ENCODE measurements around the gene HTT. TPM values are rescaled to one million over a fixed set of nuclear protein-coding genes. Genes with fewer than 3 reads are reported as not detected.
"Not testable (repeated sequence)": the region's sequence is repeated elsewhere in the genome, so short reads cannot be mapped to it uniquely, and the experiment has no call there.

Gene HTT
- total RNA-seq, 6 experiments from 2014 or later = 25.5 to 37.8 (median 30.3) TPM

DNA sequence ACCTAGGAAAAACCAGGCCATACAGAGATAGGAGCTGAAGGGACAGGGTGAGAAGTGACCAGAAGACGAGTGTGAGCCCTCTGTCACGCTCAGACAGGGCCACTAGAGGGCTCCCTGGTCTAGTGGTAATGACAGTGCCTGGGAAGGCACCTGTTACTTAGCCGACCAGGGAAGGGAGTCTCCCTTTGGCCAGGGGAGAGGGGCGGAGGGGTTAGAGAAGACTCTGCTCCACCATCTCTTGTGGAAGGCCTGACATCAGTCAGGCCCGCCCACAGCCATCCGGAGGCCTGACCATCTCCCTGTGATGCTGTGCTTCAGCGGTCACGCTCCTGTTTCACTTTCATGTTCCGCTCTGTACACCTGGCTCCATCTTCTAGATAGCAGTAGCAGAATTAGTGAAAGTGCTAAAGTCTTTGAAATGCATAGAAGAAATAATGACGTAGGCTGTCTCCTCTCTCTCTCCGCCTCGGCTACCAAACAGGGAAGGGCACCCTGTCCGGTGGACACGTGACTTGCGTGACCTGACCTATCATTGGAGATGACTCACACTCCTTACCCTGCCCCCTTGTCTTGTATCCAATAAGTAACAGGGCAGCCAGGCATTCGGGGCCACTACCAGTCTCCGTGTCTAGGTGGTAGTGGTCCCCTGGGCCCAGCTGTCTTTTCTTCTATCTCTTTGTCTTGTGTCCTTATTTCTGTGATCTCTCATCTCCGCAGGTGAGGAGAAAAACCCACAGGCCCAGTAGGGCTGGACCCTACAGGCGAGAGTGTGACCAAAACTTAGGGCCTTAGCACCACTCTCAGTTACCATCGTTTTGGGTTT is 26.8 kb upstream of the HTT start:
- intact Hi-C loops (cut with DNase I) = no loop called here
- Histone ChIP-seq H3K4me1 (no peaks in the 10 kb centered on the region), H3K4me3 (peak overlapping the region; percentile 30 to 51 (median 46)), H3K27me3 (no peaks in the 10 kb centered on the region), H3K36me3 (no peaks in the 10 kb centered on the region), H3K9me3 (no peaks in the 10 kb centered on the region), H3K27ac (no peak overlapping the region)
- ATAC-seq (peak; percentile 82 to 90 (median 88)), DNase-seq (peak; percentile 68 to 75 (median 73))
- 32% methylated on average over 8 of the region's 20 CpGs for WGBS (ENCODE audit: insufficient coverage, low coverage, low lambda C conversion rate, missing lambda C conversion rate)
- TF ChIP-seq, protein P1, sequence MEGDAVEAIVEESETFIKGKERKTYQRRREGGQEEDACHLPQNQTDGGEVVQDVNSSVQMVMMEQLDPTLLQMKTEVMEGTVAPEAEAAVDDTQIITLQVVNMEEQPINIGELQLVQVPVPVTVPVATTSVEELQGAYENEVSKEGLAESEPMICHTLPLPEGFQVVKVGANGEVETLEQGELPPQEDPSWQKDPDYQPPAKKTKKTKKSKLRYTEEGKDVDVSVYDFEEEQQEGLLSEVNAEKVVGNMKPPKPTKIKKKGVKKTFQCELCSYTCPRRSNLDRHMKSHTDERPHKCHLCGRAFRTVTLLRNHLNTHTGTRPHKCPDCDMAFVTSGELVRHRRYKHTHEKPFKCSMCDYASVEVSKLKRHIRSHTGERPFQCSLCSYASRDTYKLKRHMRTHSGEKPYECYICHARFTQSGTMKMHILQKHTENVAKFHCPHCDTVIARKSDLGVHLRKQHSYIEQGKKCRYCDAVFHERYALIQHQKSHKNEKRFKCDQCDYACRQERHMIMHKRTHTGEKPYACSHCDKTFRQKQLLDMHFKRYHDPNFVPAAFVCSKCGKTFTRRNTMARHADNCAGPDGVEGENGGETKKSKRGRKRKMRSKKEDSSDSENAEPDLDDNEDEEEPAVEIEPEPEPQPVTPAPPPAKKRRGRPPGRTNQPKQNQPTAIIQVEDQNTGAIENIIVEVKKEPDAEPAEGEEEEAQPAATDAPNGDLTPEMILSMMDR (IDR thresholded peaks at IDR 0.05) = peak; percentile 70 to 84 (median 80)
- TF ChIP-seq POLR2A (IDR thresholded peaks at IDR 0.05) = no peak

DNA sequence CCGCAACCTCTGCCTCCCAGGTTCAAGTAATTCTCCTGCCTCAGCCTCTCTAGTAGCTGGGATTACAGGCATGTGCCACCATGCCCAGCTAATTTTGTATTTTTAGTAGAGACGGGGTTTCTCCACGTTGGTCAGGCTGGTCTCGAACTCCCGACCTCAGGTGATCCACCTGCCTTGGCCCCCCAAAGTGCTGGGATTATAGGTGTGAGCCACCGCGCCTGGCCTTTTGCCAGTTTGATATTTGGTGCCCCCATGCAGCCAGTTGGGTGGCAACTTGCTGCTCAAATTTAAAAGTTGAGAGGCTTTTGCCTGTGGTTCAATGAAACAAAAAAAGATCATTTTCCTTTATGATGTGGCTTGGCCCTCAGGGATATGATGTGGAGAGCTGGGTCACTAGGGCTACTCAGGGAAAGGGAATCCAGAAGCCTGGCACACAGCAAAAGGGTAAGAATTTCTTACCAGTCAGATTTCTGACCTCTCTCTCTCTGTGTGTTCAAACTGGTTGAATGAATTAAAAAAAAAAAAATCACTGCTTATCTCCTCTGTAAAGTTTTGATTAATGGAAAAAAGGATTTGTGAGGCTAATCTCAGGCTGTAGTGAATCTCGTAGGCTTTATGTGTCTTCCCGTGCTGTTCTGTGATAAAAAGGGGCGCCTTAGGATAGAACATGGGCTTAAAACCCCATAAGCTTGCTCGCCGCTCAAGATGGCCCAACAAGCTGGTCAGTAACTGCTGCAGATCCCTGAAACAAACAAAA is 23.2 kb upstream of the HTT start:
- ATAC-seq; H3K27me3 ChIP-seq; H3K4me1 ChIP-seq; H3K9me3 ChIP-seq; H3K4me3 ChIP-seq; H3K36me3 ChIP-seq; H3K27ac ChIP-seq; intact Hi-C loops (cut with DNase I); DNase-seq: not testable (repeated sequence)
- WGBS (ENCODE audit: insufficient coverage, low coverage, low lambda C conversion rate, missing lambda C conversion rate) = 86% methylated on average over 7 of the region's 12 CpGs

DNA sequence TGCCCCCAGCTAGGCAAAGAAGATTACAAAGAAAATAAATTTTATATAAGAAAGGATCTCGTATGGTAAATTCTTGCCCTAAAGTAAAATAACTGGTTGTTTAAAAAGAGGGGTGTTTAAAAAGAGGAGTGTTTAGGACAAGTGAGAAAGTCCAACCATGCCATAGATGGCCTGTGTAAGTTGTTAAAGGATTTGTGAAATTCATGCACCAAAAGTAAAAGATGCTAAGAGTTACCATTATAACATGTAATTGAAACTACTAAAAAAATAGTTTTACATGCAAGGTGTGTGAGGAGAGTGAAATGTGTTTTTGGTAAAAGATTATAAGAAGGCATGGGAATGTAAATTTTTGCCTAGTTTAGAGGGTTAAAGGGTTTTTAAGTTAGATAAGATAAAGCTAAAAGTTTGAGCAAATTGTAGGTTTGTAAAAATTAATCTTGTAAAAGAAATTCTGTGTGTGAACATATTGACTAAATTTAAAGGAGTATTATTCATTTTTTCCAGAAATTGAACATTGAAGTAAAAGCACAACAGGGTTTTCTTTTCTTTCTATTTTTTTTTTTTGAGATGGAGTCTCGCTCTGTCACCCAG is 20.2 kb upstream of the HTT start:
- H3K4me3 ChIP-seq = no peak overlapping the region
- no peaks in the 10 kb centered on the region for H3K36me3 ChIP-seq
- H3K27ac ChIP-seq = no peak overlapping the region
- WGBS (ENCODE audit: insufficient coverage, low coverage, low lambda C conversion rate, missing lambda C conversion rate) = 89% methylated on average over 2 of the region's 2 CpGs
- intact Hi-C loops (cut with DNase I) = no loop called here
- DNase-seq = no peak
- TF ChIP-seq POLR2A (IDR thresholded peaks at IDR 0.05) = no peak
- TF ChIP-seq, protein P1 (IDR thresholded peaks at IDR 0.05) = no peak
- no peaks in the 10 kb centered on the region for H3K9me3 ChIP-seq
- no peak for ATAC-seq
- no peaks in the 10 kb centered on the region for H3K27me3 ChIP-seq
- no peaks in the 10 kb centered on the region for H3K4me1 ChIP-seq

DNA sequence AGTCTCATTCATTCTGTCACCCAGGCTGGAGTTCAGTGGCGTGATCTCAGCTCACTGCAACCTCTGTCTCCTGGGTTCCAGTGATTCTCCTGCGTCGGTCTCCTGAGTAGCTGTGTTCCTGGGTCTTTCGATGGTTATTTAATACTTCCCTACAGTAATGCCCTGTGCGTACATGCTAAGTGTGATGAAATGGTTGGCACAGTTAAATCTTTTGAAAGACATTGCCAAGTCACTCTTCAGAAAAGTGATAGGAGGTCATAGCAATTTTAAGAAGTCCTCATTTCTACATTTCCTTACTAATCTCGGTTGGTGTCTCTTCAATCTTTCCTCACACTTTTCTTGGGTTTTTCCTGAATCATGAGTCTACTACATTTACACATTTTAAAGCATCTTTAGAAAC is 14.5 kb upstream of the HTT start:
- Histone ChIP-seq H3K4me1 (no peaks in the 10 kb centered on the region), H3K27me3 (no peaks in the 10 kb centered on the region), H3K9me3 (no peaks in the 10 kb centered on the region), H3K36me3 (no peaks in the 10 kb centered on the region), H3K4me3 (no peak overlapping the region), H3K27ac (no peak overlapping the region)
- TF ChIP-seq POLR2A (IDR thresholded peaks at IDR 0.05) = no peak
- TF ChIP-seq, protein P1 (IDR thresholded peaks at IDR 0.05) = no peak
- WGBS (ENCODE audit: insufficient coverage, low coverage, low lambda C conversion rate, missing lambda C conversion rate) = 81% methylated on average over 5 of the region's 6 CpGs
- ATAC-seq (no peak), DNase-seq (no peak)
- intact Hi-C loops (cut with DNase I) = no loop called here

DNA sequence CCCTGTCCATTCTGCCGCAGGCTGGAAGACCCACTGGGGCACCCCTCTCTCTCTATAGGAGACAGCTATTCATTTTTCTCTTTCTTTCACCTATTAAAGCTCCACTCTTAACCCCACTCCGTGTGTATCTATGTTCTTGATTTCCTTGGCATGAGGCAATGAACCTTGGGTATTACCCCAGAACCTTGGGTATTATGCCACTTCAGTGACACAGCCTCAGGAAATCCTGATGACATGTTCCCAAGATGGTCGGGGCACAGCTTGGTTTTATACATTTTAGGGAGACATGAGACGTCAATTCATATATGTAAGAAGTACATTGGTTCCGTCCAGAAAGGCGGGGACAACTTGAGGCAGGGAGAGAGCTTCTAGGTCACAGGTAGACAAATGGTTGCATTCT is 13.5 kb upstream of the HTT start:
- Histone ChIP-seq H3K4me1 (no peaks in the 10 kb centered on the region), H3K4me3 (no peak overlapping the region), H3K9me3 (no peaks in the 10 kb centered on the region), H3K27ac (no peak overlapping the region), H3K36me3 (no peaks in the 10 kb centered on the region), H3K27me3 (no peaks in the 10 kb centered on the region)
- DNase-seq = no peak
- intact Hi-C loops (cut with DNase I) = no loop called here
- TF ChIP-seq, protein P1 (IDR thresholded peaks at IDR 0.05) = no peak
- no peak for TF ChIP-seq POLR2A (IDR thresholded peaks at IDR 0.05)
- WGBS (ENCODE audit: insufficient coverage, low coverage, low lambda C conversion rate, missing lambda C conversion rate) = 83% methylated on average over 6 of the region's 6 CpGs
- ATAC-seq = no peak
